IMR-90 (cell line): ENCODE results near the gene ANKRD40CL. TPM values are rescaled to one million over a fixed set of nuclear protein-coding genes. Genes with fewer than 3 reads are reported as not detected.
"Not testable (repeated sequence)": the region's sequence is repeated elsewhere in the genome, so short reads cannot be mapped to it uniquely, and the experiment has no call there.

Experiments
- ATAC-seq: fragments of 200-7000 bp; cut with Tn5 transposase; 2 replicates; pipeline ENCODE4 v1.9.1; 2020; ENCODE audit warnings: low read depth, mild to moderate bottlenecking, moderate library complexity
- BruUV-seq: library from RNA; stranded (reverse); fragments of 400-500 nt; replicated peaks from 2 replicates; lab custom pipeline; 2021; lab: Mats Ljungman, UMichigan
- CTCF ChIA-PET: fragments of 300-600 bp; formaldehyde crosslinking; extraction: SDS; loops from one replicate; lab custom pipeline; 2021; ENCODE audit warnings: antibody characterized with exemption; lab: Yijun Ruan, JAX
- POLR2A ChIA-PET: fragments of 300-600 bp; sonication (Branson Sonifier 250); formaldehyde crosslinking; loops from one replicate; lab custom pipeline; 2022; ENCODE audit warnings: antibody characterized with exemption; ENCODE audit not compliant: unreplicated experiment; lab: Charles Lee
- DNase-seq: peaks from one replicate; pipeline ENCODE4 v3.0.0; 2013
- H2AFZ ChIP-seq: replicated peaks from 2 replicates; pipeline ENCODE3; 2013; ENCODE audit warnings: low read length, mild to moderate bottlenecking; ENCODE audit not compliant: poor library complexity
- H2AK5ac ChIP-seq: 2 replicates; pipeline ENCODE4 v1.6.1; 2013; ENCODE audit warnings: low read depth, low read length, inconsistent platforms
- H2AK9ac ChIP-seq: replicated peaks from 2 replicates; pipeline ENCODE3; 2013; ENCODE audit warnings: mild to moderate bottlenecking, low read depth, low read length, moderate library complexity; ENCODE audit not compliant: poor library complexity
- H2BK120ac ChIP-seq: 2 replicates; pipeline ENCODE4 v1.6.1; 2013; ENCODE audit warnings: low read depth, low read length, inconsistent platforms
- H2BK15ac ChIP-seq: 3 replicates; pipeline ENCODE4 v1.6.1; 2013; ENCODE audit warnings: low read depth, low read length, inconsistent platforms
- H2BK20ac ChIP-seq: 2 replicates; pipeline ENCODE4 v1.6.1; 2013; ENCODE audit warnings: low read depth, mild to moderate bottlenecking, inconsistent platforms, low read length, moderate library complexity
- H2BK5ac ChIP-seq: 2 replicates; pipeline ENCODE4 v1.6.1; 2013; ENCODE audit warnings: mild to moderate bottlenecking, low read depth, low read length, inconsistent platforms; ENCODE audit not compliant: poor library complexity, severe bottlenecking
- H3K14ac ChIP-seq: replicated peaks from 2 replicates; pipeline ENCODE4 v1.6.1; 2013; ENCODE audit warnings: low read depth, low read length, inconsistent platforms
- H3K18ac ChIP-seq: 2 replicates; pipeline ENCODE4 v1.6.1; 2013; ENCODE audit warnings: low read depth, low read length, control low read depth
- H3K23ac ChIP-seq: 2 replicates; pipeline ENCODE4 v1.6.1; 2013; ENCODE audit warnings: low read depth, low read length, inconsistent platforms
- H3K27ac ChIP-seq: 2 replicates; pipeline ENCODE4 v1.5.1; 2013; ENCODE audit warnings: mild to moderate bottlenecking, control low read depth, low read length; ENCODE audit not compliant: insufficient read depth
- H3K27me3 ChIP-seq: 2 replicates; pipeline ENCODE4 v1.6.1; 2013; ENCODE audit warnings: low read length; ENCODE audit not compliant: control insufficient read depth, insufficient read depth
- H3K36me3 ChIP-seq: 2 replicates; pipeline ENCODE4 v1.6.1; 2013; ENCODE audit warnings: low read length, mixed read lengths; ENCODE audit not compliant: control insufficient read depth, insufficient read depth
- H3K4ac ChIP-seq: 2 replicates; pipeline ENCODE4 v1.6.1; 2013; ENCODE audit warnings: low read depth, low read length, inconsistent platforms
- H3K4me1 ChIP-seq: 2 replicates; pipeline ENCODE4 v1.6.1; 2013; ENCODE audit warnings: low read length, mixed read lengths; ENCODE audit not compliant: control insufficient read depth, insufficient read depth
- H3K4me2 ChIP-seq: 2 replicates; pipeline ENCODE4 v1.6.1; 2013; ENCODE audit warnings: low read depth, mild to moderate bottlenecking, control low read depth, low read length, moderate library complexity
- H3K4me3 ChIP-seq: 2 replicates; pipeline ENCODE4 v1.5.1; 2013; ENCODE audit warnings: low read depth, mild to moderate bottlenecking, control low read depth, low read length, moderate library complexity; ENCODE audit not compliant: insufficient read depth
- H3K56ac ChIP-seq: 2 replicates; pipeline ENCODE4 v1.6.1; 2013; ENCODE audit warnings: low read length, inconsistent platforms; ENCODE audit not compliant: insufficient read depth; ENCODE audit errors: extremely low read depth
- H3K79me1 ChIP-seq, 2 experiments: 2 replicates each; pipeline ENCODE4 v1.6.1; 2013; ENCODE audit warnings: low read length in 2 of 2, inconsistent platforms in 1 of 2, low read depth in 1 of 2
- H3K9ac ChIP-seq: 2 replicates; pipeline ENCODE4 v1.6.1; 2013; ENCODE audit warnings: low read depth, low read length, control low read depth
- H3K9me1 ChIP-seq: 2 replicates; pipeline ENCODE4 v1.6.1; 2013; ENCODE audit warnings: low read length, inconsistent platforms; ENCODE audit not compliant: insufficient read depth
- H3K9me3 ChIP-seq: 2 replicates; pipeline ENCODE4 v1.6.1; 2013; ENCODE audit warnings: low read length; ENCODE audit not compliant: control insufficient read depth, insufficient read depth
- H4K20me1 ChIP-seq: 2 replicates; pipeline ENCODE4 v1.6.1; 2013; ENCODE audit warnings: low read length, inconsistent platforms; ENCODE audit not compliant: insufficient read depth
- H4K5ac ChIP-seq: 2 replicates; pipeline ENCODE4 v1.6.1; 2013; ENCODE audit warnings: mild to moderate bottlenecking, low read depth, low read length, control low read depth
- H4K8ac ChIP-seq, 2 experiments: 2 replicates each; pipeline ENCODE4 v1.6.1; 2013; ENCODE audit warnings: low read depth in 2 of 2, low read length in 2 of 2, control low read depth in 1 of 2, inconsistent platforms in 1 of 2
- H4K91ac ChIP-seq: 2 replicates; pipeline ENCODE4 v1.6.1; 2013; ENCODE audit warnings: low read depth, low read length, inconsistent platforms; ENCODE audit not compliant: insufficient read depth
- WGBS, 2 experiments: methylation state at CpG; one replicate each; pipeline versions ENCODE4 v1.1.5 to v1.1.7; 2013; ENCODE audit warnings: missing lambda C conversion rate in 2 of 2; ENCODE audit not compliant: insufficient read length in 1 of 2; ENCODE audit errors: extremely low coverage in 2 of 2; 5-methylcytosine and 5-hydroxymethylcytosine counted together
- dilution Hi-C: fragments of 300-500 bp; cut with HindIII; formaldehyde crosslinking; loops from one replicate; pipeline ENCODE4 v1.14.3; 2018; ENCODE audit warnings: low sequenced_read_pairs; ENCODE audit not compliant: unreplicated experiment
- in situ Hi-C: fragments of 300-500 bp; cut with MboI; formaldehyde crosslinking; loops from 3 replicates; pipeline ENCODE4 v1.14.3; 2019; ENCODE audit warnings: low sequenced_read_pairs, inconsistent platforms, mixed read lengths
- intact Hi-C: fragments of 100-400 bp; cut with micrococcal nuclease; formaldehyde crosslinking; loops from 2 replicates; pipeline ENCODE4 v1.10.0; 2022
- polyA plus RNA-seq, 3 experiments: library from polyadenylated mRNA; depleted of rRNA; stranded (reverse); fragments of >200 nt; gene quantifications; 2 replicates each; pipeline ENCODE4 v1.2.3, GENCODE V29; 2012; ENCODE audit warnings: low replicate concordance in 1 of 3
- total RNA-seq: library from RNA; depleted of rRNA; stranded (reverse); fragments of >200 nt; gene quantifications from 2 replicates; pipeline ENCODE4 v1.2.3, GENCODE V29; 2012

ANKRD40CL gene
- total and polyA plus RNA-seq, 2 of the 4 experiments (the other 2 are of a cell fraction), result not detected

- H2AK9ac ChIP-seq, H3K27ac ChIP-seq, BruUV-seq, H3K4me3 ChIP-seq, H3K9me1 ChIP-seq, H3K9me3 ChIP-seq, H2BK15ac ChIP-seq, dilution Hi-C loops, H2BK5ac ChIP-seq, H2BK120ac ChIP-seq, H3K9ac ChIP-seq, H2AK5ac ChIP-seq, H4K8ac ChIP-seq, H3K14ac ChIP-seq, H2BK20ac ChIP-seq, intact Hi-C loops, H3K4me1 ChIP-seq, H4K91ac ChIP-seq, H3K4ac ChIP-seq, H3K18ac ChIP-seq, H3K27me3 ChIP-seq, H3K36me3 ChIP-seq, H3K23ac ChIP-seq, in situ Hi-C loops, H3K56ac ChIP-seq, H3K4me2 ChIP-seq, H4K5ac ChIP-seq, DNase-seq, ATAC-seq, H2AFZ ChIP-seq: not testable (repeated sequence)
- CTCF ChIA-PET, result interaction anchor here (0.6 kb wide), 1 partner anchor 54 kb away, joined by 4 read pairs; no protein-coding TSS in a partner anchor
- H3K79me1 ChIP-seq, result peaks cover 0 to 29% of the 10 kb centered on the region in 2 experiments; a peak in 3 of 4 replicates
- POLR2A ChIA-PET, result interaction anchor here (0.6 kb wide), 1 partner anchor 168 kb away, joined by 14 read pairs; no protein-coding TSS in a partner anchor
- WGBS, 2 experiments, result no CpG with 5 or more reads among the region's 6 CpGs
- peaks cover 95% of the 10 kb centered on the region for H4K20me1 ChIP-seq
These were observed 42.7 kb downstream of the ANKRD40CL start for GRCh38 chr17:50724622-50725021.
